ENCODE measurements around the gene ATP6V0A4.

DNA sequence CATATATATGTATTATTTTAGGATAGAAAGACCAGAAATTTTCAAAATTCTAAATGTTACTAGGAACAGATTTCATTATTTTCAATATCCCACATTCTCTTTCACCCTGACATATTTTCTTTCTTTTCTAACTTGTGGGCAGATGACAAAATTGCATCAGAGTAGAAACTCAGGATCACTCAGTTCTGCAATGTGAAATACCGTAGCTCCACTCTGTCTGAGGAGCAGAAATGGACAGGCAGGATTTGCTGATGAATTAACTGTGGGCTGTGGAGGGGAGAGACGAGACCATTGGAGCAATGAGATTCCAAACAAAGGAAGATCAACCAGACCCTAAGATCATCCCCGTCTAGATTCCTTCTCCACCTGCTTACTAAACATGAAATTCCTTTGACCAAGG, 59.9 kb downstream of the ATP6V0A4 start:
- no peak for TF ChIP-seq EZH2 (IDR thresholded peaks at IDR 0.05; ENCODE audit: low read length, missing control alignments)
- TF ChIP-seq, protein P1, sequence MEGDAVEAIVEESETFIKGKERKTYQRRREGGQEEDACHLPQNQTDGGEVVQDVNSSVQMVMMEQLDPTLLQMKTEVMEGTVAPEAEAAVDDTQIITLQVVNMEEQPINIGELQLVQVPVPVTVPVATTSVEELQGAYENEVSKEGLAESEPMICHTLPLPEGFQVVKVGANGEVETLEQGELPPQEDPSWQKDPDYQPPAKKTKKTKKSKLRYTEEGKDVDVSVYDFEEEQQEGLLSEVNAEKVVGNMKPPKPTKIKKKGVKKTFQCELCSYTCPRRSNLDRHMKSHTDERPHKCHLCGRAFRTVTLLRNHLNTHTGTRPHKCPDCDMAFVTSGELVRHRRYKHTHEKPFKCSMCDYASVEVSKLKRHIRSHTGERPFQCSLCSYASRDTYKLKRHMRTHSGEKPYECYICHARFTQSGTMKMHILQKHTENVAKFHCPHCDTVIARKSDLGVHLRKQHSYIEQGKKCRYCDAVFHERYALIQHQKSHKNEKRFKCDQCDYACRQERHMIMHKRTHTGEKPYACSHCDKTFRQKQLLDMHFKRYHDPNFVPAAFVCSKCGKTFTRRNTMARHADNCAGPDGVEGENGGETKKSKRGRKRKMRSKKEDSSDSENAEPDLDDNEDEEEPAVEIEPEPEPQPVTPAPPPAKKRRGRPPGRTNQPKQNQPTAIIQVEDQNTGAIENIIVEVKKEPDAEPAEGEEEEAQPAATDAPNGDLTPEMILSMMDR (conservative IDR thresholded peaks at IDR 0.05 in 1 of 2, IDR thresholded peaks at IDR 0.05 in 1 of 2; ENCODE audit: low read depth in 1 of 2, low read length in 2 of 2), result no peak

Measured in fibroblast of lung (primary cell).